ENCODE data around the gene ROR2.
"Not testable (repeated sequence)": the region's sequence is repeated elsewhere in the genome, so short reads cannot be mapped to it uniquely, and the experiment has no call there.

ROR2 gene

GRCh38 chr9:91547081-91547480 is 402.9 kb downstream of the ROR2 start:
- no peak for DNase-seq

GRCh38 chr9:91546574-91546973 is 403.5 kb downstream of the ROR2 start:
- no peak for DNase-seq

GRCh38 chr9:91541734-91542133 is 408.3 kb downstream of the ROR2 start:
- no peak for DNase-seq

- DNase-seq: not testable (repeated sequence)
Measured at GRCh38 chr9:91540506-91540905, 409.5 kb downstream of the ROR2 start.

GRCh38 chr9:91536211-91536691 is 413.8 kb downstream of the ROR2 start:
- DNase-seq: no peak

GRCh38 chr9:91534374-91534773 is 415.7 kb downstream of the ROR2 start:
- DNase-seq: no peak

GRCh38 chr9:91533382-91533781 is 416.6 kb downstream of the ROR2 start:
- DNase-seq: no peak

- no peak for DNase-seq
Measured at GRCh38 chr9:91532325-91532724, 417.7 kb downstream of the ROR2 start.

- DNase-seq: no peak
Measured at GRCh38 chr9:91530829-91531228, 419.2 kb downstream of the ROR2 start.

GRCh38 chr9:91522481-91522880 is 427.5 kb downstream of the ROR2 start:
- no peak for DNase-seq

- no peak for DNase-seq
Measured at GRCh38 chr9:91519520-91520277, 430.3 kb downstream of the ROR2 start.

GRCh38 chr9:91518462-91518861 is 431.6 kb downstream of the ROR2 start:
- no peak for DNase-seq

GRCh38 chr9:91517801-91518200 is 432.2 kb downstream of the ROR2 start:
- no peak for DNase-seq

- DNase-seq: not testable (repeated sequence)
Measured at GRCh38 chr9:91517332-91517731, 432.7 kb downstream of the ROR2 start.

- no peak for DNase-seq
Measured at GRCh38 chr9:91516777-91517176, 433.3 kb downstream of the ROR2 start.

GRCh38 chr9:91516081-91516480 is 433.9 kb downstream of the ROR2 start:
- no peak for DNase-seq

GRCh38 chr9:91515074-91515687 is 434.8 kb downstream of the ROR2 start:
- DNase-seq: no peak
